HepG2 (cell line): ENCODE results near the gene NFYC. TPM values are rescaled to one million over a fixed set of nuclear protein-coding genes. Genes with fewer than 3 reads are reported as not detected.

Experiments used
- ATAC-seq: fragments of 200-7000 bp; cut with Tn5 transposase; 3 replicates; pipeline ENCODE4 v1.9.1; 2020; ENCODE audit warnings: mild to moderate bottlenecking, moderate library complexity
- BruUV-seq: library from RNA; stranded (reverse); fragments of 400-500 nt; replicated peaks from 2 replicates; lab custom pipeline; 2021; lab: Mats Ljungman, UMichigan
- CTCF ChIA-PET: fragments of 300-600 bp; formaldehyde crosslinking; extraction: SDS; loops from one replicate; lab custom pipeline; 2021; ENCODE audit warnings: low total read pairs, inconsistent platforms, low intra/inter-chr PET ratio; lab: Yijun Ruan, JAX
- POLR2A ChIA-PET: fragments of 350-600 bp; sonication (Branson Sonifier 250); formaldehyde crosslinking; loops from one replicate; lab custom pipeline; 2020; ENCODE audit warnings: antibody characterized with exemption, inconsistent platforms; lab: Yijun Ruan, JAX
- DNase-seq: peaks from one replicate; pipeline ENCODE4 v3.0.0-alpha.2; 2015; ENCODE audit warnings: low spot score
- FAIRE-seq: peaks from 3 replicates; lab custom pipeline; 2011; peaks lifted over from hg19 to GRCh38; lab: Jason Lieb, UNC
- H2AFZ ChIP-seq: one replicate; pipeline ENCODE4 v1.6.1; 2011; ENCODE audit warnings: low read length, inconsistent platforms
- H3K27ac ChIP-seq: fragments of 300-600 bp; 3 replicates; pipeline ENCODE4 v1.8.0; 2011; ENCODE audit warnings: mixed run types, mild to moderate bottlenecking, mixed read lengths, low read length, inconsistent platforms; ENCODE audit not compliant: insufficient read depth; ENCODE audit errors: extremely low read length
- H3K27me3 ChIP-seq, 2 experiments: fragments of 200-600 bp in 1 of 2; 2 replicates in 1 of 2; 3 replicates in 1 of 2; pipeline versions ENCODE4 v1.6.0 to v1.8.0; 2011; ENCODE audit warnings: low read length in 2 of 2, mild to moderate bottlenecking in 2 of 2, moderate library complexity in 2 of 2, inconsistent platforms in 1 of 2; ENCODE audit not compliant: insufficient read depth in 2 of 2, control insufficient read depth in 1 of 2
- H3K36me3 ChIP-seq, 2 experiments: fragments of 200-600 bp in 1 of 2; replicated peaks in 1 of 2; 2 replicates in 1 of 2; 3 replicates in 1 of 2; pipeline versions ENCODE4 v1.5.1 to v1.8.0; 2011; ENCODE audit warnings: low read length in 2 of 2, inconsistent platforms in 1 of 2; ENCODE audit not compliant: insufficient read depth in 2 of 2, control insufficient read depth in 1 of 2
- H3K4me1 ChIP-seq: 2 replicates; pipeline ENCODE4 v1.5.1; 2012; ENCODE audit warnings: low read length, inconsistent platforms; ENCODE audit not compliant: insufficient read depth
- H3K4me2 ChIP-seq: 2 replicates; pipeline ENCODE4 v1.6.0; 2011; ENCODE audit warnings: low read depth, low read length, inconsistent platforms
- H3K4me3 ChIP-seq, 3 experiments: fragments of 200-600 bp in 1 of 3; sonication (generic), shearing (Covaris generic) in 1 of 3; replicated peaks in 1 of 3; 2 replicates each; pipeline ENCODE4 v1.5.1; 2011 to 2016; ENCODE audit warnings: low read length in 3 of 3, inconsistent platforms in 2 of 3, low read depth in 2 of 3, mild to moderate bottlenecking in 2 of 3, control low read depth in 1 of 3, mixed read lengths in 1 of 3; ENCODE audit not compliant: insufficient read depth in 1 of 3
- H3K79me2 ChIP-seq: one replicate; pipeline ENCODE4 v1.6.1; 2011; ENCODE audit warnings: low read length, inconsistent platforms; ENCODE audit not compliant: insufficient read depth
- H3K9ac ChIP-seq: 2 replicates; pipeline ENCODE4 v1.6.0; 2011; ENCODE audit warnings: mild to moderate bottlenecking, low read depth, low read length, inconsistent platforms; ENCODE audit not compliant: insufficient read depth
- H3K9me3 ChIP-seq: 2 replicates; pipeline ENCODE4 v1.5.1; 2012; ENCODE audit warnings: mild to moderate bottlenecking, low read length
- H4K20me1 ChIP-seq: 2 replicates; pipeline ENCODE4 v1.6.0; 2011; ENCODE audit warnings: inconsistent platforms, mild to moderate bottlenecking, low read length, moderate library complexity; ENCODE audit not compliant: insufficient read depth
- CEBPB ChIP-seq: IDR thresholded peaks from 2 replicates; pipeline ENCODE4 v1.6.1; 2011; ENCODE audit warnings: low read depth, low read length, improper control_type of control experiment, borderline replicate concordance
- CEBPG ChIP-seq: IDR thresholded peaks from 2 replicates; pipeline ENCODE4 v1.6.1; 2016
- KLF13 ChIP-seq: sonication (generic); formaldehyde crosslinking; IDR thresholded peaks from 2 replicates; pipeline ENCODE4 v1.4.0; 2020; ENCODE audit warnings: mild to moderate bottlenecking, missing genetic modification reagents
- MAFF ChIP-seq: IDR thresholded peaks from 2 replicates; pipeline ENCODE4 v1.6.1; 2011; ENCODE audit warnings: low read depth, low read length, improper control_type of control experiment
- MAFK ChIP-seq, 2 experiments: IDR thresholded peaks in 1 of 2; conservative IDR thresholded peaks in 1 of 2; 2 replicates each; pipeline ENCODE4 v1.6.1; 2011; ENCODE audit warnings: improper control_type of control experiment in 2 of 2, low read length in 2 of 2
- ZNF17 ChIP-seq: sonication (generic); formaldehyde crosslinking; IDR thresholded peaks from 2 replicates; pipeline ENCODE4 v1.5.0; 2020; ENCODE audit warnings: mild to moderate bottlenecking, missing genetic modification reagents
- WGBS: methylation state at CpG from one replicate; pipeline ENCODE4 v1.1.6; 2017; ENCODE audit warnings: low lambda C conversion rate; 5-methylcytosine and 5-hydroxymethylcytosine counted together
- in situ Hi-C: cut with HindIII; loops from 2 replicates; pipeline ENCODE4 v1.10.0; 2017; ENCODE audit warnings: low pct_unique_long_range_greater_than_20kb; ENCODE audit not compliant: extremely low pct_ligation_motif_present
- intact Hi-C: fragments of 100-400 bp; cut with micrococcal nuclease; formaldehyde crosslinking; loops from one replicate; pipeline ENCODE4 v1.10.0; 2022; ENCODE audit not compliant: unreplicated experiment
- polyA plus RNA-seq, 8 experiments: library from polyadenylated mRNA; depleted of rRNA in 3 of 8; stranded (reverse) in 7 of 8; unstranded in 1 of 8; fragments of >200 nt; fragmentation: Illumina TruSeq in 4 of 8; extraction: Trizol in 4 of 8; gene quantifications; 2 replicates each; pipeline versions ENCODE4 v1.2.1 to v1.2.3, GENCODE V29; 2011 to 2016; ENCODE audit warnings: low read depth in 4 of 8, missing spikeins in 1 of 8, mixed read lengths in 1 of 8; ENCODE audit not compliant: insufficient read depth in 1 of 8
- total RNA-seq, 5 experiments: library from RNA; depleted of rRNA; stranded (reverse); fragments of >200 nt; fragmentation: Illumina TruSeq; extraction: Trizol; gene quantifications; 2 replicates each; pipeline ENCODE4 v1.2.3, GENCODE V29; 2016; ENCODE audit warnings: low read depth in 1 of 5
- TF ChIP-seq, protein P1 (sequence below): sonication (generic); formaldehyde crosslinking; IDR thresholded peaks from 2 replicates; pipeline ENCODE4 v1.5.0; 2020; ENCODE audit warnings: missing genetic modification reagents, mild to moderate bottlenecking, borderline replicate concordance

The NFYC gene
- total and polyA plus RNA-seq, 2 of the 13 experiments (the other 11 are each of a cell fraction or from before 2014, with no cell fraction given) = 33.9 to 73.7 TPM

DNA sequence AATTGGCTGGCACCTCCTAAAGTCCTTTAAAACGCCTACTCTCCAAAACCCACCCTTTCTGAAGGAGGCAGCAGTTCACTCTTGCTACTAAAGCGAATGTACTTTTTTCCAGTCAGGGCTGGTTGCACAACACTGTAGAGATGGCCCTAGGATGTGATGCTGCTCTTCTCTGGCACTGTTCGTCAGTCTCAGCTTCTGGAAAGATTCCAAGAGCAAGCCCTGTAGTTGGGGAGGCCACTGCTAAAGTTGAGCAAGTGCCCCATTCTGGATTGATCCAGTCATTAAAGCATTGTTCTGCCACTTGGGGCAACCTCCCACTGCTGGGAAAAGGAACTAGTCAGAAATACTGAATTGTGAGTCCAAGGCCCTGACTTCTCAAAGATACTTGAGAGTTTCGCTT lies 63.6 kb downstream of the NFYC start:
- ChIA-PET POLR2A (interaction anchor here (4.6 kb wide), 1 partner anchor 64 kb away, joined by 91 read pairs; the partner anchor contains the start of gene NFYC), CTCF (no interaction called here)

DNA sequence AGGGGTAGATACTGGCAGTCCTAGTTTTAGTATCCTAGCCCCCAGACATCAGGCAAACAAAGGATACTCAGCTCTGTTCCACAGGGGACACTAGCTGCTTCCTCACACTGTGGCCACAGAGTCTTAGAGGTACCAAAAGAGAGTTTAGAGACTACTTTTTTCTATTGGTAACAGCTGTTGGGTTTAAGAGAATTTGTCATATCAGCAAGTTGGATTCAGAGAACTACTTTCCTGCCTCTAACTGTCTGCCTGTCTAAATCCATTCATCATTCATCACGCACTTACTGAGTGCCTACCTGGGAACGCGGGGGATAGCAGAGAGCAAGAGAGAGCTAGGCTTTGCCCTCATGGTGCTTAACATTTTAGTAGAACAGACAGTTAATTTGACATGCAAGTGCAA lies 65.0 kb downstream of the NFYC start:
- peaks cover 54% of the 10 kb centered on the region for H3K4me1 ChIP-seq
- 0 out of 2 replicates have a peak overlapping the region, but pooled peaks have one; percentile 4 for H3K4me2 ChIP-seq
- no TSS peak for BruUV-seq
- WGBS = 98% methylated on average over 3 of the region's 3 CpGs
- H3K9me3 ChIP-seq = no peaks in the 10 kb centered on the region
- POLR2A ChIA-PET = interaction anchor here (1.0 to 4.6 kb wide), 4 partner anchors 26 to 65 kb away, joined by 3 to 91 read pairs (median 24); partner anchors contain the start of gene NFYC
- H3K4me3 ChIP-seq = no peak overlapping the region
- in situ Hi-C loops (no loop called here), intact Hi-C loops (loop anchor here (5.0 kb wide), 1 partner anchor 64 kb away; the partner anchor contains the start of gene NFYC)
- H3K27ac ChIP-seq = peak overlapping the region; percentile 89
- H3K9ac ChIP-seq = no peak overlapping the region
- peaks cover 22 to 67% of the 10 kb centered on the region in 2 experiments for H3K36me3 ChIP-seq
- no peak overlapping the region for H2AFZ ChIP-seq
- DNase-seq (no peak), ATAC-seq (no peak), FAIRE-seq (no peak)
- no peaks in the 10 kb centered on the region for H3K27me3 ChIP-seq
- peaks cover 2% of the 10 kb centered on the region for H3K79me2 ChIP-seq
- no peaks in the 10 kb centered on the region for H4K20me1 ChIP-seq
- CTCF ChIA-PET = no interaction called here
- TF ChIP-seq MAFF = peak; percentile 78
- no peak for TF ChIP-seq KLF13
- TF ChIP-seq MAFK (conservative IDR thresholded peaks at IDR 0.05 in 1 of 2, IDR thresholded peaks at IDR 0.05 in 1 of 2; ENCODE audit: low read length in 2 of 2) = peak; percentile 83 to 86
- no peak for TF ChIP-seq ZNF17 (CRISPR knock-in tag)
- TF ChIP-seq, all 625 proteins: peak for 2

More for the DNA sequence above, 63.6 kb downstream of the NFYC start:
- Histone ChIP-seq H3K36me3 (peaks cover 20 to 71% of the 10 kb centered on the region in 2 experiments), H4K20me1 (no peaks in the 10 kb centered on the region), H3K27ac (peak overlapping the region; percentile 13), H3K4me2 (no peak overlapping the region), H2AFZ (no peak overlapping the region), H3K9me3 (no peaks in the 10 kb centered on the region)
- whole genome bisulfite sequencing = 96% methylated on average over 4 of the region's 4 CpGs
- ATAC-seq (no peak), FAIRE-seq (no peak)
- intact Hi-C loops = loop anchor here (5.0 kb wide), 1 partner anchor 63 kb away; the partner anchor contains the start of gene NFYC
- no TSS peak for BruUV-seq
- TF ChIP-seq, protein P1, sequence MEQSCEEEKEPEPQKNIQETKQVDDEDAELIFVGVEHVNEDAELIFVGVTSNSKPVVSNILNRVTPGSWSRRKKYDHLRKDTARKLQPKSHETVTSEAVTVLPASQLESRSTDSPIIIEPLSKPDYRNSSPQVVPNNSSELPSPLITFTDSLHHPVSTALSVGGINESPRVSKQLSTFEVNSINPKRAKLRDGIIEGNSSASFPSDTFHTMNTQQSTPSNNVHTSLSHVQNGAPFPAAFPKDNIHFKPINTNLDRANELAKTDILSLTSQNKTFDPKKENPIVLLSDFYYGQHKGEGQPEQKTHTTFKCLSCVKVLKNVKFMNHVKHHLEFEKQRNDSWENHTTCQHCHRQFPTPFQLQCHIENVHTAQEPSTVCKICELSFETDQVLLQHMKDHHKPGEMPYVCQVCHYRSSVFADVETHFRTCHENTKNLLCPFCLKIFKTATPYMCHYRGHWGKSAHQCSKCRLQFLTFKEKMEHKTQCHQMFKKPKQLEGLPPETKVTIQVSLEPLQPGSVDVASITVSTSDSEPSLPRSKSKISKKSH = no peak
- TF ChIP-seq CEBPB (peak; percentile 56; the same call in 1 of the 2 replicates), CEBPG (peak; percentile 17; the same call in 1 of the 2 replicates)
- TF ChIP-seq, all 625 proteins: peak for 2
- in situ Hi-C loops = no loop called here
- Histone ChIP-seq H3K27me3 (no peaks in the 10 kb centered on the region), H3K9ac (no peak overlapping the region), H3K4me3 (no peak overlapping the region), H3K79me2 (peaks cover 2% of the 10 kb centered on the region), H3K4me1 (peaks cover 57% of the 10 kb centered on the region)
- DNase-seq = no peak
